Measurements from ENCODE around the gene ANKRD22.
"Not testable (repeated sequence)": the region's sequence is repeated elsewhere in the genome, so short reads cannot be mapped to it uniquely, and the experiment has no call there.

The ANKRD22 gene

GRCh38 chr10:88849234-88849633 lies 2.4 kb downstream of the ANKRD22 start:
- H3K27me3 ChIP-seq (ENCODE audit: control insufficient read depth, insufficient read depth, low read length): no peaks in the 10 kb centered on the region
- peaks cover 27% of the 10 kb centered on the region for H3K4me1 ChIP-seq (ENCODE audit: control insufficient read depth, low read depth, low read length)
- H3K27ac ChIP-seq (ENCODE audit: low read length): no peak overlapping the region
- no peaks in the 10 kb centered on the region for H3K36me3 ChIP-seq (ENCODE audit: control insufficient read depth, low read depth, low read length)
- H3K4me3 ChIP-seq (ENCODE audit: low read length): no peak overlapping the region
- H3K9ac ChIP-seq (ENCODE audit: low read length): no peak overlapping the region
- no peaks in the 10 kb centered on the region for H3K9me3 ChIP-seq (ENCODE audit: control insufficient read depth, low read depth, low read length)

DNA sequence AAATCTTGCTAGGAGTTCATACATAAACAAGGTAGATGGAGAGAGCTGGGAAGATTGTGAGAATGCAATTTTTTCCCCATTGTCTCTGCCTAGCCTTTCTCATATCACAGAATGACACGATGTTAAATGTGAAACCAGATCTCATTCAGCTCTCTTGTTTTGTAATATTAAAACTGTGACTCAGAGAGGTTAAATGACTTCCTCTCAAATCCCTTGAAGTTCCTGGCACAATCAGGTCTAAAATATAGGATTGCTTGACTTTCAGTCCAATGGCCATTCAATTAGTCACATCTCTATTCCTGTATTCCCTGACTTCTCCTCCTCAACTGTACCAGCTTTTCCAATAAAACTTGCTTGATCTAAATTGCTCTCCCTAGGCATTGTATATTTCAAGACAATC lies 3.1 kb downstream of the ANKRD22 start:
- no peaks in the 10 kb centered on the region for H3K27me3 ChIP-seq (ENCODE audit: control insufficient read depth, insufficient read depth, low read length)
- H3K4me1 ChIP-seq (ENCODE audit: control insufficient read depth, low read depth, low read length): peaks cover 25% of the 10 kb centered on the region
- H3K27ac ChIP-seq (ENCODE audit: low read length): no peak overlapping the region
- no peak overlapping the region for H3K4me3 ChIP-seq (ENCODE audit: low read length)
- no peaks in the 10 kb centered on the region for H3K9me3 ChIP-seq (ENCODE audit: control insufficient read depth, low read depth, low read length)
- H3K36me3 ChIP-seq (ENCODE audit: control insufficient read depth, low read depth, low read length): no peaks in the 10 kb centered on the region
- no peak overlapping the region for H3K9ac ChIP-seq (ENCODE audit: low read length)

GRCh38 chr10:88843171-88843570 lies 8.5 kb downstream of the ANKRD22 start:
- Histone ChIP-seq H3K36me3 (ENCODE audit: control insufficient read depth, low read depth, low read length) (no peaks in the 10 kb centered on the region), H3K4me1 (ENCODE audit: control insufficient read depth, low read depth, low read length) (peaks cover 5% of the 10 kb centered on the region), H3K27me3 (ENCODE audit: control insufficient read depth, insufficient read depth, low read length) (no peaks in the 10 kb centered on the region), H3K9me3 (ENCODE audit: control insufficient read depth, low read depth, low read length) (no peaks in the 10 kb centered on the region), H3K4me3 (ENCODE audit: low read length) (no peak overlapping the region), H3K9ac (ENCODE audit: low read length) (no peak overlapping the region), H3K27ac (ENCODE audit: low read length) (no peak overlapping the region)

- Histone ChIP-seq H3K36me3 (ENCODE audit: control insufficient read depth, low read depth, low read length) (no peaks in the 10 kb centered on the region), H3K9me3 (ENCODE audit: control insufficient read depth, low read depth, low read length) (no peaks in the 10 kb centered on the region), H3K27ac (ENCODE audit: low read length) (no peak overlapping the region), H3K27me3 (ENCODE audit: control insufficient read depth, insufficient read depth, low read length) (no peaks in the 10 kb centered on the region), H3K9ac (ENCODE audit: low read length) (no peak overlapping the region), H3K4me3 (ENCODE audit: low read length) (no peak overlapping the region), H3K4me1 (ENCODE audit: control insufficient read depth, low read depth, low read length) (peaks cover under 1% of the 10 kb centered on the region)
Measured at GRCh38 chr10:88841316-88842111, 10.1 kb downstream of the ANKRD22 start.

DNA sequence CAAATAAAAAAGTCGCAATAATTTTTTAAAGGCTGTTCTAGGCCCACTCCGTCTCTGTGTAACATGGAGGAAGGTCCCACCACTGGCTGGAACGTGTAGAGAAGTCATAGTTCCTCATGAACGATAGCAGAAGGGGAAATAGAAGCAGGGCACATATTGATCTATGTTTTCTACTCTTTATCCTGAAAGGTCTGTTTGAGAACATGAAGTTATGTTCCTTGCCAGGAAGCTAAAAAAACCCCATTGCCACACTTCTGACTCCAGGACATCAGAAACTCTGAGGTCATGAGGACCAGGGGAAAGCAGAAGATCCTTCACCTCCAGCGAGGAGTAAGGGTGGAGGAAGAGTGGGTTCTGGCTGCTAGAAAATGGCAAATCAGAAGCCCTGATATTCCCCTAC lies 10.8 kb downstream of the ANKRD22 start:
- Histone ChIP-seq H3K9ac (ENCODE audit: low read length) (no peak overlapping the region), H3K9me3 (ENCODE audit: control insufficient read depth, low read depth, low read length) (no peaks in the 10 kb centered on the region), H3K4me3 (ENCODE audit: low read length) (no peak overlapping the region), H3K36me3 (ENCODE audit: control insufficient read depth, low read depth, low read length) (no peaks in the 10 kb centered on the region), H3K4me1 (ENCODE audit: control insufficient read depth, low read depth, low read length) (no peaks in the 10 kb centered on the region), H3K27me3 (ENCODE audit: control insufficient read depth, insufficient read depth, low read length) (no peaks in the 10 kb centered on the region), H3K27ac (ENCODE audit: low read length) (no peak overlapping the region)

- Histone ChIP-seq H3K9me3 (ENCODE audit: control insufficient read depth, low read depth, low read length) (no peaks in the 10 kb centered on the region), H3K27ac (ENCODE audit: low read length) (no peak overlapping the region), H3K9ac (ENCODE audit: low read length) (no peak overlapping the region), H3K4me1 (ENCODE audit: control insufficient read depth, low read depth, low read length) (no peaks in the 10 kb centered on the region), H3K36me3 (ENCODE audit: control insufficient read depth, low read depth, low read length) (no peaks in the 10 kb centered on the region), H3K27me3 (ENCODE audit: control insufficient read depth, insufficient read depth, low read length) (no peaks in the 10 kb centered on the region), H3K4me3 (ENCODE audit: low read length) (no peak overlapping the region)
Measured at GRCh38 chr10:88840104-88840503, 11.5 kb downstream of the ANKRD22 start.

GRCh38 chr10:88838766-88839350 lies 12.8 kb downstream of the ANKRD22 start:
- H3K27me3 ChIP-seq (ENCODE audit: control insufficient read depth, insufficient read depth, low read length): no peaks in the 10 kb centered on the region
- no peak overlapping the region for H3K4me3 ChIP-seq (ENCODE audit: low read length)
- H3K27ac ChIP-seq (ENCODE audit: low read length): no peak overlapping the region
- H3K36me3 ChIP-seq (ENCODE audit: control insufficient read depth, low read depth, low read length): no peaks in the 10 kb centered on the region
- H3K9ac ChIP-seq (ENCODE audit: low read length): no peak overlapping the region
- H3K9me3 ChIP-seq (ENCODE audit: control insufficient read depth, low read depth, low read length): no peaks in the 10 kb centered on the region
- no peaks in the 10 kb centered on the region for H3K4me1 ChIP-seq (ENCODE audit: control insufficient read depth, low read depth, low read length)

DNA sequence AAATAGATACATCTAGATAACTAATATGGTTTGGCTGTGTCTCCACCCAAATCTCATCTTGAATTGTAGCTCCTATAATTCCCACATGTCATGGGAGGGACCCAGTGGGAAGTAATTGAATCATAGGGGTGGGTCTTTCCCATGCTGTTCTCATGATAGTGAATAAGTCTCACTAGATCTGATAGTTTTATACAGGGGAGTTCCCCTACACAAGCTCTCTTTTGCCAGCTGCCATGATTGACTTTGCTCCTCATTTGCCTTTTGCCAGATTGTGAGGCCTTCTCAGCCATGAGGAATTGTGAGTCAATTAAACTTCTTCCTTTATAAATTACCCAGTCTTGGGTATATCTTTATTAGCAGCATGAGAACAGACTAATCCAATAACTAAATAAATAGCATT lies 14.0 kb downstream of the ANKRD22 start:
- H3K9me3 ChIP-seq (ENCODE audit: control insufficient read depth, low read depth, low read length); H3K36me3 ChIP-seq (ENCODE audit: control insufficient read depth, low read depth, low read length); H3K9ac ChIP-seq (ENCODE audit: low read length); H3K4me3 ChIP-seq (ENCODE audit: low read length); H3K27ac ChIP-seq (ENCODE audit: low read length); H3K4me1 ChIP-seq (ENCODE audit: control insufficient read depth, low read depth, low read length); H3K27me3 ChIP-seq (ENCODE audit: control insufficient read depth, insufficient read depth, low read length): not testable (repeated sequence)

DNA sequence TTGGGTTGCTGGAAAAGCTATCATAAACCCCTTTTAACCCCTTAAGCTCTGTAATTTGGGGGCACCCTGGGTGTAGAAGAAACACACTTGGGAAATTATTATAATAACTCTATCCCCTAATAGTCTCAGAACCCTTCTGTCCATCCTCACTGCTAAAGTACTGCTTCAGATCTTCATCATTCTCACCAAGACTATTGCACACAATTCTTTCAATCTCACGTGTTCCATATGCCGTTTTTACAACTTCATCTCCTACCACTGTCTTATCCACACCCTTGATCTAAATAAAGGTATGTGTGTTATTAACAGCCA lies 15.8 kb downstream of the ANKRD22 start:
- Histone ChIP-seq H3K9me3 (ENCODE audit: control insufficient read depth, low read depth, low read length) (no peaks in the 10 kb centered on the region), H3K27ac (ENCODE audit: low read length) (no peak overlapping the region), H3K4me1 (ENCODE audit: control insufficient read depth, low read depth, low read length) (no peaks in the 10 kb centered on the region), H3K9ac (ENCODE audit: low read length) (no peak overlapping the region), H3K36me3 (ENCODE audit: control insufficient read depth, low read depth, low read length) (no peaks in the 10 kb centered on the region), H3K4me3 (ENCODE audit: low read length) (no peak overlapping the region), H3K27me3 (ENCODE audit: control insufficient read depth, insufficient read depth, low read length) (no peaks in the 10 kb centered on the region)

DNA sequence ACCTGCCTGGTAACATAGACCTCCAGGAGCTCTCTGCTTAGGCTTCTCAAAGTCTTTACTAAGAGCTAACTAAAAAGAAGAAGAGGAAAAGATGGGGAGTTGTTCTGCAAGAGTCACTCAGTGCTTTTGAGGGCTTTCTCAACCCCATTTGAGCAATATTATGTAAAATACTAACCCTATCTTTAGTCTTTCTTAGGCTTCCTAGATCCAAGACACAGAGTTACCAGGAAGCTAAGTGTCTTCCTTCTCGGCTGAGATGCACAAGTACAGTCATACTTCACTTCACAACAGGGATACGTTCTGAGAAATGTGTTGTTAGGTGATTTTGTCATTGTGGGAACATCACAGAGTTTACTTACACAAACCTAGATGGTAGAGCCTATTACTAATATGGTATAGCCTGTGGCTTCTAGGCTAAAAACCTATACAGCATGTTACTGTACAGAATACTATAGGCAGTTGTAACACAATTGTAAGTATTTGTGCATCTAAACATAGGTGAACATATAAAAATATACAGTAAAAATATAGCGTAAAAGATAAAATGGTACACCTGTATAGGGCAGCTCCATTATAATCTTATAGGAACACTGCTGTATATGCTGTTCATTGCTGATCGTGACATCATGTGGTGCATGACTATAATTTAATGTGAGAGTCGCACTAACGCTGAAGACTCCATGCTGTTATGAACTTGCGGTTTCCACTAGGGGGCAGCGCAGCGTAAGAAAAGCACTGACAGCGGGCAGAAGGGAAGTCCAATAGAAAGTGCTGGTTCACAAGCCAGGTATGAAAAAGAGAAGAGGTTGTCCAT lies 16.3 kb downstream of the ANKRD22 start:
- Histone ChIP-seq H3K27me3 (ENCODE audit: control insufficient read depth, insufficient read depth, low read length) (no peaks in the 10 kb centered on the region), H3K36me3 (ENCODE audit: control insufficient read depth, low read depth, low read length) (no peaks in the 10 kb centered on the region), H3K27ac (ENCODE audit: low read length) (no peak overlapping the region), H3K9ac (ENCODE audit: low read length) (no peak overlapping the region), H3K9me3 (ENCODE audit: control insufficient read depth, low read depth, low read length) (no peaks in the 10 kb centered on the region), H3K4me3 (ENCODE audit: low read length) (no peak overlapping the region), H3K4me1 (ENCODE audit: control insufficient read depth, low read depth, low read length) (no peaks in the 10 kb centered on the region)

GRCh38 chr10:88833723-88834122 lies 17.9 kb downstream of the ANKRD22 start:
- Histone ChIP-seq H3K4me1 (ENCODE audit: control insufficient read depth, low read depth, low read length) (no peaks in the 10 kb centered on the region), H3K9ac (ENCODE audit: low read length) (no peak overlapping the region), H3K9me3 (ENCODE audit: control insufficient read depth, low read depth, low read length) (no peaks in the 10 kb centered on the region), H3K27me3 (ENCODE audit: control insufficient read depth, insufficient read depth, low read length) (no peaks in the 10 kb centered on the region), H3K4me3 (ENCODE audit: low read length) (no peak overlapping the region), H3K27ac (ENCODE audit: low read length) (no peak overlapping the region), H3K36me3 (ENCODE audit: control insufficient read depth, low read depth, low read length) (no peaks in the 10 kb centered on the region)
